Neuronal stem cell (in vitro differentiated cells): ENCODE data around the gene C3orf22.

Source experiments
- DNase-seq: peaks from one replicate; pipeline ENCODE4 v3.0.0-alpha.2; 2013; ENCODE audit warnings: low spot score
- H2AFZ ChIP-seq: one replicate; pipeline ENCODE4 v1.6.1; 2013; ENCODE audit warnings: mild to moderate bottlenecking, low read length, inconsistent platforms
- H2AK5ac ChIP-seq: 2 replicates; pipeline ENCODE4 v1.6.1; 2013; ENCODE audit warnings: low read depth, mild to moderate bottlenecking, inconsistent platforms, low read length, moderate library complexity, mixed read lengths
- H2BK120ac ChIP-seq: 2 replicates; pipeline ENCODE4 v1.6.1; 2013; ENCODE audit warnings: low read depth, mild to moderate bottlenecking, inconsistent platforms, low read length, moderate library complexity, mixed read lengths
- H2BK12ac ChIP-seq: one replicate; pipeline ENCODE4 v1.6.1; 2013; ENCODE audit warnings: low read length, inconsistent platforms
- H2BK15ac ChIP-seq: 2 replicates; pipeline ENCODE4 v1.6.1; 2013; ENCODE audit warnings: mild to moderate bottlenecking, low read length, inconsistent platforms, mixed read lengths
- H2BK5ac ChIP-seq: one replicate; pipeline ENCODE4 v1.6.1; 2013; ENCODE audit warnings: inconsistent platforms, mild to moderate bottlenecking, low read length, moderate library complexity
- H3K14ac ChIP-seq: one replicate; pipeline ENCODE4 v1.6.1; 2013; ENCODE audit warnings: low read length, inconsistent platforms
- H3K18ac ChIP-seq: 2 replicates; pipeline ENCODE4 v1.6.1; 2013; ENCODE audit warnings: low read length, inconsistent platforms
- H3K23ac ChIP-seq: 2 replicates; pipeline ENCODE4 v1.6.1; 2013; ENCODE audit warnings: low read depth, mild to moderate bottlenecking, mixed read lengths, low read length, inconsistent platforms; ENCODE audit not compliant: poor library complexity
- H3K27ac ChIP-seq: replicated peaks from 3 replicates; pipeline ENCODE4 v1.5.1; 2013; ENCODE audit warnings: low read length, inconsistent platforms
- H3K27me3 ChIP-seq, 3 experiments: 2 replicates each; pipeline ENCODE4 v1.6.1; 2013; ENCODE audit warnings: low read length in 3 of 3, mild to moderate bottlenecking in 2 of 3, inconsistent platforms in 1 of 3, low read depth in 1 of 3, mixed read lengths in 1 of 3, moderate library complexity in 1 of 3; ENCODE audit not compliant: control insufficient read depth in 3 of 3, insufficient read depth in 3 of 3
- H3K36me3 ChIP-seq, 2 donors: replicated peaks in 1 of 2; 2 replicates each; pipeline ENCODE4 v1.6.1; 2013; ENCODE audit warnings: low read length in 2 of 2; ENCODE audit not compliant: control insufficient read depth in 2 of 2, insufficient read depth in 2 of 2
- H3K4ac ChIP-seq: 2 replicates; pipeline ENCODE4 v1.6.1; 2013; ENCODE audit warnings: inconsistent platforms, mild to moderate bottlenecking, low read length, moderate library complexity
- H3K4me1 ChIP-seq, 2 donors: 1 replicate in 1 of 2; 2 replicates in 1 of 2; pipeline ENCODE4 v1.6.1; 2013; ENCODE audit warnings: low read length in 2 of 2, low read depth in 1 of 2; ENCODE audit not compliant: control insufficient read depth in 2 of 2, insufficient read depth in 1 of 2
- H3K4me2 ChIP-seq: one replicate; pipeline ENCODE4 v1.6.1; 2013; ENCODE audit warnings: mild to moderate bottlenecking, low read length, inconsistent platforms; ENCODE audit not compliant: insufficient read depth, poor library complexity, severe bottlenecking
- H3K4me3 ChIP-seq, 2 donors: 2 replicates each; pipeline ENCODE4 v1.5.1; 2013; ENCODE audit warnings: low read length in 2 of 2, mild to moderate bottlenecking in 2 of 2, inconsistent platforms in 1 of 2, moderate library complexity in 1 of 2
- H3K79me1 ChIP-seq: one replicate; pipeline ENCODE4 v1.6.1; 2013; ENCODE audit warnings: low read depth, mild to moderate bottlenecking, inconsistent platforms, low read length, moderate library complexity
- H3K9ac ChIP-seq: one replicate; pipeline ENCODE4 v1.6.1; 2013; ENCODE audit warnings: mild to moderate bottlenecking, low read depth, low read length, inconsistent platforms; ENCODE audit not compliant: poor library complexity
- H3K9me3 ChIP-seq, 2 donors: replicated peaks in 1 of 2; 2 replicates each; pipeline versions ENCODE3 to v1.6.1; 2013; ENCODE audit warnings: low read length in 2 of 2, mild to moderate bottlenecking in 2 of 2, inconsistent platforms in 1 of 2, low read depth in 1 of 2, mixed read lengths in 1 of 2, moderate library complexity in 1 of 2; ENCODE audit not compliant: control insufficient read depth in 2 of 2, insufficient read depth in 1 of 2
- H4K8ac ChIP-seq: one replicate; pipeline ENCODE4 v1.6.1; 2013; ENCODE audit warnings: low read depth, mild to moderate bottlenecking, inconsistent platforms, low read length, moderate library complexity
- H4K91ac ChIP-seq: one replicate; pipeline ENCODE4 v1.6.1; 2013; ENCODE audit warnings: low read length, low read depth, mild to moderate bottlenecking, inconsistent platforms; ENCODE audit not compliant: poor library complexity
- WGBS, 2 donors: extraction: QIAGEN DNeasy Blood & Tissue Kit; methylation state at CpG; one replicate each; pipeline ENCODE4 v1.1.7; 2013; ENCODE audit warnings: missing lambda C conversion rate in 2 of 2, mixed read lengths in 1 of 2; ENCODE audit not compliant: insufficient read length in 2 of 2, insufficient replicate concordance in 1 of 2; ENCODE audit errors: extremely low coverage in 2 of 2; 5-methylcytosine and 5-hydroxymethylcytosine counted together

Gene C3orf22

DNA sequence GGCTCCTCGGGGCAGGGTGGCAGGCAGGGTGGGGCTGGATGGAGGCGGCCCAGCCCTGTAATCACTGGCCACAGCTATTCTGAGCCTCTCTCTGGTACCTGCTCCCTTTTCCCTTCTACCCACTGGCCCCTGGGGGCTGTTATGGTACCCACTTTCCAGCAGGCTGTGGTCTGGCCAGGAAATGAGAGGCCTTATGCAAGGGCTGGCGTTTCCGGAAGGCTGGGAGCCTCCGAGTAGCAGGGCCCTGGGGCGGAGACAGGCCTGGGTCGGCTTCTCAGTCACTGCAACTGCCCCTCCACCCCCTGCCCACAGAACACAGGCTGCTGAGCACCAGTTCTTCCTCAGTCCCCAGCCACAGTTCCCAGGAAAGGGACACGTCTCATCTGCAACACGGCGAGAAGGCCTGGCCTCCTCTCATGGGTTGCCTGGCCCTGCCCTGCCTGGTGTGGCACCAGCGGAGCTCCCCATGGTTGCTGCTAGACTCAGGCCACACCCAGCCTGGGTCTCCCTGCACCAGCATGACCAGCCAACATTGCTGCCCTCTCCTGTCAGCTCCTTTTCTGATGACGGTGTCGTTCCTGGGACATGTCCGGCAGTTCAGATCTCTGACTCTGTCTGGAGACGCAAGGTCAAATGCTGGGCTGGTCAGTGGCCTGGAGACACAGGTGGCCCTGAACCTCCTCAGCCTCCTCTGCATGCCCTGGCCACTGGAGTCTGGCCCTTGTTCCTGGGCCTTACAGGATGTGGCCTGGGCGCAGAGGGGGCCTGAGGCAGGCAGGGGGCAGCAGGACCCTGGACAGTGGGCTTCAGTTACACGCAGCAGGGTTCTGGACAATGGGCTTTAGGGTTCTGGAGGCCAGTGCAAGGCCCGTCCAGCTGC, 28.3 kb downstream of the C3orf22 start:
- H2BK5ac ChIP-seq, result peak overlapping the region; percentile 44
- no CpG with 5 or more reads among the region's 18 CpGs for WGBS, 2 donors

DNA sequence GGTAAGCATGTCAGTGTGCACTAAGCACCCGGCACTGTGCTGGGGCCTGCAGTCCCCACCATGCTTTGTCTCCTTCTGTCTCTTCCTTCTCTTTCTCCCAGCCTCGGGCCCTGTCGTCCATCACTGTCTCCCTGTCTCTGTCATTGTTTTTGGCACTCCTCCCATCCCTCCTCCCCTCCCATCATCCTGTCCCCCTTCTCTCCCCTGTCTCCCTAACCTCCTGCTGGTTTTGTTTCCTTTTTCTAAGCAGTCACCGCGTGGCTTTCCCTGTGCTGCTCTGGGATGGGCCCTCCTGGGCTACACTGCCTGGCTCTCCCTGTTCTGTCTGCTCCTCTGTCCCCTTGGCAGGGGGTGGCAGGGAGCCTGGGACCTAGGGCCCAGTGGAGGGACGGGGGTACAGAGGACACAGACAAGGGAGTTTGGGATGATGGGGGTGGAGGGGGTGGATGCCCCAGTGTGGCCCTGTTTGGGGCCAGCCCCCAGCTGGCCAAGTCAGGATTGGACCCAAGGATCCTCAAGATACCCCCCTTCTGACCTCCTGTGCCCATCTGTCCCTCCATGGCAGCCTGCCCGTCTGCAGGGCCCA, 29.1 kb downstream of the C3orf22 start:
- Histone ChIP-seq H2AFZ (no peak overlapping the region), H2BK5ac (peak overlapping the region; percentile 39), H3K36me3 (no peaks in the 10 kb centered on the region), H3K79me1 (peaks cover 2% of the 10 kb centered on the region), H3K14ac (peak overlapping the region; percentile 21), H2AK5ac (peak overlapping the region; percentile 27), H3K9me3 (no peaks in the 10 kb centered on the region), H3K23ac (no peak overlapping the region), H2BK120ac (no peak overlapping the region), H3K4me3 (no peak overlapping the region), H2BK15ac (no peak overlapping the region), H3K4me1 (peaks cover 0 to 4% of the 10 kb centered on the region in 2 donors), H3K27ac (no peak overlapping the region), H3K18ac (peak overlapping the region; percentile 19), H3K4ac (peak overlapping the region; percentile 57), H3K4me2 (no peak overlapping the region), H3K27me3 (peaks cover 0 to 62% (median 6%) of the 10 kb centered on the region in 3 experiments), H4K91ac (peak overlapping the region; percentile 66), H3K9ac (no peak overlapping the region), H2BK12ac (peak overlapping the region; percentile 16), H4K8ac (no peak overlapping the region)
- no peak for DNase-seq
- WGBS, 2 donors, result no CpG with 5 or more reads among the region's 7 CpGs

More for the DNA sequence above, 28.3 kb downstream of the C3orf22 start:
- no peak overlapping the region for H3K4me3 ChIP-seq
- no peak overlapping the region for H2BK15ac ChIP-seq
- peak overlapping the region; percentile 27 for H3K18ac ChIP-seq
- peak overlapping the region; percentile 30 for H4K8ac ChIP-seq
- H3K36me3 ChIP-seq, result no peaks in the 10 kb centered on the region
- peak overlapping the region; percentile 57 for H3K4ac ChIP-seq
- H3K79me1 ChIP-seq, result peaks cover 2% of the 10 kb centered on the region
- DNase-seq, result no peak
- H3K27ac ChIP-seq, result no peak overlapping the region
- H3K27me3 ChIP-seq, result peaks cover 0 to 56% (median 3%) of the 10 kb centered on the region in 3 experiments
- H3K4me2 ChIP-seq, result no peak overlapping the region
- peak overlapping the region; percentile 63 for H2BK120ac ChIP-seq
- no peak overlapping the region for H4K91ac ChIP-seq
- peak overlapping the region; percentile 34 for H3K23ac ChIP-seq
- peak overlapping the region; percentile 21 for H3K14ac ChIP-seq
- no peak overlapping the region for H2AFZ ChIP-seq
- H2AK5ac ChIP-seq, result peak overlapping the region; percentile 40
- H3K4me1 ChIP-seq, result peaks cover 0 to 3% of the 10 kb centered on the region in 2 donors
- no peaks in the 10 kb centered on the region for H3K9me3 ChIP-seq
- no peak overlapping the region for H2BK12ac ChIP-seq
- peak overlapping the region; percentile 50 for H3K9ac ChIP-seq

DNA sequence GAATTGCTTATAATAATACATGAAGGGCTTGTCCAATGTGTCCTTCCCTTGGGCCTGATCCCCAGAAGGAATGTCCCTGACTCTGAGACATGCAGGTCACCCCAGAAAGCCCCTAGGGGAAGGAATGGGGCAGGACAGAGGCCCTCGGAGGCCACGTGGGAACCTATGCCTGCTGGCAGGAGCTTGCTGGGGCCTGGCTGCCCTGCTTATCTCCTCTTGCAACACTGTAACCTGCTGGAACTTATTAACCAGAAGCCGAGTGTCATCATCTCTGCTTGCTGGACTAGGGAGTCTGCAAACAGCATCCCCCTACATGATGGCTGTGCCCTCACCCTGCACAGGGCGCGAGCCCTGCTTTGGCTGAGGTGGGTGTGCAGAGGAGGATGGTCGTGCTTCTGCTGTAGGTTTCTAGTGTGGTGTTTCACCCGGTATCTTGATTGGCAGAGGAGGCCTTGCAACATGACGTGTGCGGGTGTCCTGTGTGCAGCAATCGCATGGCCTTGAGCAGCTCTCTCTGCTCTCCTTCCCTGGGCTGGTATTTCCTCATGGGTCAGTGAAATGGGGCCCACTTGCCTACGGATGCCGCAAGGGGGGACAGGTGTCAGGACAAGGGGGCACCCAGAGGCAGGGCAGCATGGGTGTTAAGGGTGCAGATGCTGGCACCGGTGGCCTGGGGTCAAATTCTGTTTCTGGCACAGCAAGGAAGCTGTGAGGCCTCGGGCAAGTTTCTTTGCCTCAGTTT, 29.8 kb downstream of the C3orf22 start:
- H4K91ac ChIP-seq, result no peak overlapping the region
- peak overlapping the region; percentile 27 for H3K14ac ChIP-seq
- H3K27me3 ChIP-seq, result peaks cover 0 to 68% (median 8%) of the 10 kb centered on the region in 3 experiments
- peaks cover 2% of the 10 kb centered on the region for H3K79me1 ChIP-seq
- H3K4me2 ChIP-seq, result no peak overlapping the region
- peaks cover under 1 to 6% of the 10 kb centered on the region in 2 donors for H3K4me1 ChIP-seq
- no peak overlapping the region for H2BK12ac ChIP-seq
- H2BK15ac ChIP-seq, result peak overlapping the region; percentile 59
- no peak for DNase-seq
- no peak overlapping the region for H3K4ac ChIP-seq
- no peak overlapping the region for H3K23ac ChIP-seq
- no peak overlapping the region for H3K27ac ChIP-seq
- H2BK120ac ChIP-seq, result no peak overlapping the region
- H3K4me3 ChIP-seq, result no peak overlapping the region
- H2AFZ ChIP-seq, result no peak overlapping the region
- H3K9ac ChIP-seq, result no peak overlapping the region
- no peak overlapping the region for H4K8ac ChIP-seq
- no peak overlapping the region for H2AK5ac ChIP-seq
- H2BK5ac ChIP-seq, result no peak overlapping the region
- no peaks in the 10 kb centered on the region for H3K36me3 ChIP-seq
- no peaks in the 10 kb centered on the region for H3K9me3 ChIP-seq
- peak overlapping the region; percentile 51 for H3K18ac ChIP-seq
- WGBS, 2 donors, result no CpG with 5 or more reads among the region's 14 CpGs
